C4-2B (cell line): Measurements from ENCODE around the gene WHRN.

ENCODE experiments used
- H3K27ac ChIP-seq: fragments of 450-650 bp; 2 replicates; pipeline ENCODE4 v1.5.1; 2017
- ZFX ChIP-seq: fragments of 450-650 bp; IDR thresholded peaks from 2 replicates; pipeline ENCODE4 v1.6.1; 2017
- TF ChIP-seq, protein P1 (sequence below): fragments of 450-650 bp; conservative IDR thresholded peaks from 2 replicates; pipeline ENCODE4 v1.5.1; 2017; ENCODE audit warnings: mild to moderate bottlenecking

The WHRN gene

GRCh38 chr9:114470581-114470980, 34.7 kb downstream of the WHRN start:
- no peak overlapping the region for H3K27ac ChIP-seq

DNA sequence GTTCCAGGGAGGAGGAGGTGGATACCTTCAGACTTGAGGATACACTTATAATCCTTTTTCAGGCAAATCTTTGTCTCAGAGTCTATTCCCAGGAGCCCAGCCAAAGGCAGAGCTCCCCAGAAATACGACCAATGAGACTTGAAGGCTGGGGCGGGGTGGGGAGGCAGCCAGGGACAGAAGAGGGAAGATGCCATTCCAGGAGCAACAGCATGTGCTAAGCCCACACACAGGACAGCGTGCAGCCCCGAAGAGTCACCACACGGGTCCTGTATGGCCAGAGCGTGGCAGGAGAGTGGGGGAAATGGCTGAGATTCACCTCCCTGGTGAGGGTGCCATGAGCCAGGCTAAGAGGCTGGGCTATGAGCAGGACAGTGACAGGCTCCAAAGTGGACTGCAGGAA, 35.2 kb downstream of the WHRN start:
- no peak for TF ChIP-seq ZFX
- TF ChIP-seq, protein P1, sequence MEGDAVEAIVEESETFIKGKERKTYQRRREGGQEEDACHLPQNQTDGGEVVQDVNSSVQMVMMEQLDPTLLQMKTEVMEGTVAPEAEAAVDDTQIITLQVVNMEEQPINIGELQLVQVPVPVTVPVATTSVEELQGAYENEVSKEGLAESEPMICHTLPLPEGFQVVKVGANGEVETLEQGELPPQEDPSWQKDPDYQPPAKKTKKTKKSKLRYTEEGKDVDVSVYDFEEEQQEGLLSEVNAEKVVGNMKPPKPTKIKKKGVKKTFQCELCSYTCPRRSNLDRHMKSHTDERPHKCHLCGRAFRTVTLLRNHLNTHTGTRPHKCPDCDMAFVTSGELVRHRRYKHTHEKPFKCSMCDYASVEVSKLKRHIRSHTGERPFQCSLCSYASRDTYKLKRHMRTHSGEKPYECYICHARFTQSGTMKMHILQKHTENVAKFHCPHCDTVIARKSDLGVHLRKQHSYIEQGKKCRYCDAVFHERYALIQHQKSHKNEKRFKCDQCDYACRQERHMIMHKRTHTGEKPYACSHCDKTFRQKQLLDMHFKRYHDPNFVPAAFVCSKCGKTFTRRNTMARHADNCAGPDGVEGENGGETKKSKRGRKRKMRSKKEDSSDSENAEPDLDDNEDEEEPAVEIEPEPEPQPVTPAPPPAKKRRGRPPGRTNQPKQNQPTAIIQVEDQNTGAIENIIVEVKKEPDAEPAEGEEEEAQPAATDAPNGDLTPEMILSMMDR = no peak
- H3K27ac ChIP-seq = no peak overlapping the region

More at GRCh38 chr9:114470581-114470980, 34.7 kb downstream of the WHRN start:
- no peak for TF ChIP-seq ZFX
- TF ChIP-seq, protein P1 = no peak

DNA sequence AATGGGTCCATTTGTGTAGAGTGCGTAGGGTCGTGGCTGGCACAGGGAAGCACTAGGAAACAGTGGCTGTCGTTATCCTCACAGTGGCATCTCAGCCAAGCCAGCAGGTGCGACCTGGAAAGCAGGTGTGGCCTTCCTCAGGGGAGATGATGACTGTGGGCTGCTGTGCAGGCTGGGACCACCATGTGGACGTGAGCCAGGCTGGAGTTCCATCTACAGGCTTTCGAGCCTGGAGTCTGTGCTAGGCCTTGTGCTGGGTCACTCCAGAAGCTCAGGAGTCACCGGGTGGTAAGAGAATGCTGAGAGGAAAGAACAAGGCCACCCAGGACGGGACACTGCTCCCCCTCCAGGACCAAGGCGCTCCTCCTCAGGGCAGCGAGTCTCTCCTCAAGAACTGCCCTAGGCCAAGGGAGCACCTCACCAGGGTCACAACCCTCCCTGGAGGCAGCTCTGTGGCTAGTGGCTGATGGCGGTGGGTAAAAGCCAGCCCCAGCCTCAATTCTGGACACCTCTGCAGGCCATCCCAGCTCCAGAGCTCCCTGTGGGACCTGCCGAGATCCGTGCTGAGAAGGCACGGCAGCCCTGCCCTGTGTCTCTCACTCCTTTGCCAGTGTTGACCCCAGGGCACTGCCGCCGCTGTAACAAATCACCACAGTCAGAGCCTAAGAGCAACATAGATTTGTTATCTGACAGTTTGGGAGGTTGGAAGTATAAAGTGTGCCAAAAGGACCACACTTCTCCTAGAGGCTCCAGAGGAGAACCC, 36.0 kb downstream of the WHRN start:
- TF ChIP-seq, protein P1 = no peak
- TF ChIP-seq ZFX = no peak
- no peak overlapping the region for H3K27ac ChIP-seq

GRCh38 chr9:114467910-114468309, 37.4 kb downstream of the WHRN start:
- H3K27ac ChIP-seq = no peak overlapping the region
- TF ChIP-seq, protein P1 = no peak
- TF ChIP-seq ZFX = no peak

DNA sequence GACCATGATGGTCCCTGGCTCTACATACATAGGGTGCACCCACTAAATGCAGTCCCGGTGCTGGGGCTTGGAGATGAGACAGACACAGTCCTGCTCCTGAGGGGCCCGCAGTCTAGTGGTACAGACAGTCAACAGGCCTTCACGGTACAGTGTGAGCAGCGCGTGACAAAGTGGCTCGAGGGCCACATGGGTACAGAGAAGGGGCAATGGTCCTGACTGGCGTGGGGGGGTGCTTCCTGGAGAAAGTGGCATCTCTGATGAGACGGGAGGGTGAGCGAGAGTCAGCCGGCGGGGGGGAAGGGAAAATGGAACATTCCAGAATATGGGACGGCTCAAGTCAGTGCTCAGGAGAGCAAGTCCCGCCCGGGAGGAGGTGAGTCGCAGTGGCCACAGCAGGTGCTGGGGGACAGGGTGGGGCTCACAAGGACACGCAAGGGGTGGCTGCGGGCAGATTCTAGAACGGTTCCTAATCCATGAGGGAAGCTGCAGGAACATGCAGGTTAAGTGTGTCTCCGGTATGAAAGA, 38.0 kb downstream of the WHRN start:
- TF ChIP-seq ZFX = no peak
- TF ChIP-seq, protein P1 = no peak
- H3K27ac ChIP-seq = no peak overlapping the region

GRCh38 chr9:114465906-114466900, 39.1 kb downstream of the WHRN start:
- no peak overlapping the region for H3K27ac ChIP-seq
- TF ChIP-seq ZFX = no peak
- TF ChIP-seq, protein P1 = no peak
